HepG2 (cell line): ENCODE data around the gene CNTNAP1.

Source experiments
- HMGA1 ChIP-seq: sonication (generic); formaldehyde crosslinking; conservative IDR thresholded peaks from 2 replicates; pipeline ENCODE4 v1.4.0; 2020; ENCODE audit warnings: missing genetic modification reagents
- NFYB ChIP-seq: sonication (generic); formaldehyde crosslinking; IDR thresholded peaks from 2 replicates; pipeline ENCODE4 v1.4.0; 2020; ENCODE audit warnings: missing genetic modification reagents
- NR1H2 ChIP-seq: sonication (generic); formaldehyde crosslinking; IDR thresholded peaks from 2 replicates; pipeline ENCODE4 v1.8.1; 2022; ENCODE audit warnings: low read depth, missing genetic modification reagents, borderline replicate concordance
- RNF2 ChIP-seq: fragments of 450-650 bp; conservative IDR thresholded peaks from 2 replicates; pipeline ENCODE4 v1.6.1; 2016; ENCODE audit warnings: low read depth
- SMAD3 ChIP-seq: sonication (generic); formaldehyde crosslinking; IDR thresholded peaks from 2 replicates; pipeline ENCODE4 v1.4.0; 2020; ENCODE audit warnings: missing genetic modification reagents
- SMARCC2 ChIP-seq: fragments of 450-650 bp; IDR thresholded peaks from 2 replicates; pipeline ENCODE4 v1.6.1; 2017; ENCODE audit warnings: antibody characterized with exemption, mild to moderate bottlenecking
- SMC3 ChIP-seq: IDR thresholded peaks from 2 replicates; pipeline ENCODE4 v1.6.1; 2011; ENCODE audit warnings: low read length, improper control_type of control experiment
- ZBTB40 ChIP-seq, 2 experiments: fragments of 450-650 bp in 1 of 2; sonication (generic) in 1 of 2; formaldehyde crosslinking in 1 of 2; IDR thresholded peaks; 2 replicates each; pipeline versions ENCODE4 v1.6.1 to v1.8.0; 2016 to 2022; ENCODE audit warnings: antibody characterized with exemption in 1 of 2, mild to moderate bottlenecking in 1 of 2, missing genetic modification reagents in 1 of 2
- ZFP37 ChIP-seq: sonication (generic); formaldehyde crosslinking; IDR thresholded peaks from 2 replicates; pipeline ENCODE4 v1.4.0; 2020; ENCODE audit warnings: missing genetic modification reagents, borderline replicate concordance
- ZNF564 ChIP-seq: sonication (generic); formaldehyde crosslinking; IDR thresholded peaks from 2 replicates; pipeline ENCODE4 v1.8.1; 2023; ENCODE audit warnings: mild to moderate bottlenecking, missing genetic modification reagents
- ZNF720 ChIP-seq: sonication (generic); formaldehyde crosslinking; IDR thresholded peaks from 2 replicates; pipeline ENCODE4 v1.4.0; 2020; ENCODE audit warnings: missing genetic modification reagents
- ZZZ3 ChIP-seq: sonication (generic); formaldehyde crosslinking; IDR thresholded peaks from 2 replicates; pipeline ENCODE4 v1.4.0; 2020; ENCODE audit warnings: missing genetic modification reagents, mild to moderate bottlenecking, borderline replicate concordance
- TF ChIP-seq, protein P1 (sequence below): sonication (generic); formaldehyde crosslinking; IDR thresholded peaks from 2 replicates; pipeline ENCODE4 v1.5.0; 2020; ENCODE audit warnings: missing genetic modification reagents

GRCh38 chr17:42695500-42695899 lies 13.2 kb downstream of the CNTNAP1 start:
- TF ChIP-seq RNF2 (no peak), SMC3 (no peak), NFYB (CRISPR knock-in tag) (no peak), SMARCC2 (no peak), SMAD3 (CRISPR knock-in tag) (no peak), NR1H2 (CRISPR knock-in tag) (no peak), ZZZ3 (CRISPR knock-in tag) (no peak), ZNF564 (no peak), ZNF720 (CRISPR knock-in tag) (no peak), HMGA1 (no peak), ZFP37 (CRISPR knock-in tag) (no peak), ZBTB40 (IDR thresholded peaks at IDR 0.05) (no peak), ZBTB40 (CRISPR knock-in tag; IDR thresholded peaks at IDR 0.05) (no peak)
- TF ChIP-seq, protein P1, sequence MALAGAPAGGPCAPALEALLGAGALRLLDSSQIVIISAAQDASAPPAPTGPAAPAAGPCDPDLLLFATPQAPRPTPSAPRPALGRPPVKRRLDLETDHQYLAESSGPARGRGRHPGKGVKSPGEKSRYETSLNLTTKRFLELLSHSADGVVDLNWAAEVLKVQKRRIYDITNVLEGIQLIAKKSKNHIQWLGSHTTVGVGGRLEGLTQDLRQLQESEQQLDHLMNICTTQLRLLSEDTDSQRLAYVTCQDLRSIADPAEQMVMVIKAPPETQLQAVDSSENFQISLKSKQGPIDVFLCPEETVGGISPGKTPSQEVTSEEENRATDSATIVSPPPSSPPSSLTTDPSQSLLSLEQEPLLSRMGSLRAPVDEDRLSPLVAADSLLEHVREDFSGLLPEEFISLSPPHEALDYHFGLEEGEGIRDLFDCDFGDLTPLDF, result no peak
